HG03460 (cell line): ENCODE results near the gene APOBEC2.

ENCODE experiments used
- ATAC-seq: cut with Tn5 transposase; IDR thresholded peaks from one replicate; pipeline ENCODE4 v1.9.1; 2021; ENCODE audit not compliant: unreplicated experiment

Gene APOBEC2

GRCh38 chr6:41083072-41083471 lies 30.1 kb downstream of the APOBEC2 start:
- no peak for ATAC-seq

- no peak for ATAC-seq
Measured at GRCh38 chr6:41085182-41085581, 32.2 kb downstream of the APOBEC2 start.

GRCh38 chr6:41088451-41088850 lies 35.4 kb downstream of the APOBEC2 start:
- no peak for ATAC-seq

- ATAC-seq, result no peak
Measured at GRCh38 chr6:41090841-41091761, 38.1 kb downstream of the APOBEC2 start.

GRCh38 chr6:41092421-41093140 lies 39.6 kb downstream of the APOBEC2 start:
- ATAC-seq, result no peak

GRCh38 chr6:41093729-41094128 lies 40.7 kb downstream of the APOBEC2 start:
- ATAC-seq, result no peak

- no peak for ATAC-seq
Measured at GRCh38 chr6:41097467-41098090, 44.6 kb downstream of the APOBEC2 start.

- ATAC-seq, result no peak
Measured at GRCh38 chr6:41098366-41098765, 45.4 kb downstream of the APOBEC2 start.

- no peak for ATAC-seq
Measured at GRCh38 chr6:41100871-41101287, 47.9 kb downstream of the APOBEC2 start.

GRCh38 chr6:41103847-41104246 lies 50.8 kb downstream of the APOBEC2 start:
- ATAC-seq, result no peak

GRCh38 chr6:41111017-41111416 lies 58.0 kb downstream of the APOBEC2 start:
- no peak for ATAC-seq
